Panc1 (cell line): ENCODE measurements around the gene FOXK1. TPM values are rescaled to one million over a fixed set of nuclear protein-coding genes. Genes with fewer than 3 reads are reported as not detected.

Source experiments
- microRNA-seq: library from miRNA; unstranded; fragments of <30 nt; microRNA quantifications from one replicate; pipeline ENCODE4 v1.1.0, GENCODE V29; 2020; ENCODE audit not compliant: unreplicated experiment
- total RNA-seq: library from RNA; stranded (reverse); gene quantifications from one replicate; pipeline ENCODE4 v1.2.1, GENCODE V29; 2021; ENCODE audit not compliant: unreplicated experiment

FOXK1 gene
- total RNA-seq, 1 experiment from 2014 or later, result 72.7 TPM

Small RNAs within 50 kb of the gene (microRNA-seq; reads per million reads assigned to microRNA genes)
- gene MIR4656, result not detected

Other genes with a start within 250 kb of the FOXK1 start
- gene AP5Z1, start 93.3 kb downstream of the FOXK1 start, total RNA-seq, result 100.0 TPM
- gene PAPOLB, start 179.7 kb downstream of the FOXK1 start, total RNA-seq, result not detected
- gene RADIL, start 201.4 kb downstream of the FOXK1 start, total RNA-seq, result 1.3 TPM